Stomach (tissue), 19 donors: Measurements from ENCODE around the gene MAMLD1. TPM values are rescaled to one million over a fixed set of nuclear protein-coding genes. Genes with fewer than 3 reads are reported as not detected.
A peak's percentile ranks its signal among the peaks of the same experiment; 100 is the strongest.

Source experiments
- DNase-seq, 2 donors: peaks; one replicate each; pipeline versions ENCODE4 v3.0.0 to v3.0.0-alpha.2; 2013 to 2019
- H3K27ac ChIP-seq, 5 donors: fragments of 200-600 bp in 4 of 5; sonication (generic) in 4 of 5; one replicate each; pipeline ENCODE4 v1.5.1; 2013 to 2019; ENCODE audit warnings: mild to moderate bottlenecking in 1 of 5, moderate library complexity in 1 of 5
- H3K27me3 ChIP-seq, 3 donors: fragments of 200-600 bp; sonication (generic); one replicate each; pipeline ENCODE4 v1.5.1; 2017 to 2019; ENCODE audit warnings: mixed run types in 1 of 3
- H3K36me3 ChIP-seq, 4 donors: fragments of 200-600 bp; sonication (generic); 1 replicate in 3 of 4; 2 replicates in 1 of 4; pipeline ENCODE4 v1.5.1; 2016 to 2019
- H3K4me1 ChIP-seq, 4 donors: fragments of 200-600 bp; sonication (generic); one replicate each; pipeline ENCODE4 v1.5.1; 2016 to 2019
- H3K4me3 ChIP-seq, 4 donors: fragments of 200-600 bp; sonication (generic) in 3 of 4; one replicate each; pipeline ENCODE4 v1.5.1; 2016 to 2019; ENCODE audit warnings: mild to moderate bottlenecking in 1 of 4
- H3K9me3 ChIP-seq, 4 donors: fragments of 200-600 bp; sonication (generic); one replicate each; pipeline ENCODE4 v1.5.1; 2016 to 2019
- CTCF ChIP-seq, 7 experiments: fragments of 450-650 bp in 4 of 7; fragments of 200-600 bp in 3 of 7; sonication (generic) in 3 of 7; IDR thresholded peaks; one replicate each; pipeline ENCODE4 v1.5.1; 2016 to 2019; ENCODE audit warnings: antibody characterized with exemption in 7 of 7, control low read depth in 2 of 7, mild to moderate bottlenecking in 1 of 7
- EP300 ChIP-seq: sonication (generic); formaldehyde crosslinking; IDR thresholded peaks from one replicate; pipeline ENCODE4 v1.6.1; 2017; ENCODE audit warnings: antibody characterized with exemption
- POLR2A ChIP-seq, 4 donors: fragments of 450-650 bp; IDR thresholded peaks; one replicate each; pipeline ENCODE4 v1.6.1; 2016; ENCODE audit warnings: antibody characterized with exemption in 4 of 4, control low read depth in 2 of 4, mild to moderate bottlenecking in 1 of 4, moderate library complexity in 1 of 4
- POLR2AphosphoS5 ChIP-seq, 3 donors: sonication (generic); formaldehyde crosslinking; IDR thresholded peaks; one replicate each; pipeline ENCODE4 v1.6.1; 2016; ENCODE audit warnings: antibody characterized with exemption in 3 of 3
- WGBS, 5 donors: extraction: QIAGEN DNeasy Blood & Tissue Kit in 3 of 5; methylation state at CpG; one replicate each; pipeline versions ENCODE4 v1.1.5 to v1.1.7; 2013 to 2018; 5-methylcytosine and 5-hydroxymethylcytosine counted together
- intact Hi-C: fragments of 100-400 bp; cut with DNase I; formaldehyde crosslinking; loops from one replicate; pipeline ENCODE4 v1.15.1; 2023; ENCODE audit warnings: low total_unique reads
- long read RNA-seq, 10 donors: transcript quantifications; one replicate each; lab custom pipeline, GENCODE V29; 2026
- polyA plus RNA-seq, 3 donors: library from polyadenylated mRNA; stranded (reverse); fragments of 200-250 nt; gene quantifications; one replicate each; pipeline ENCODE4 v1.2.3, GENCODE V29; 2013
- total RNA-seq, 5 donors: library from RNA; depleted of rRNA; stranded (reverse); fragments of >200 nt; gene quantifications; one replicate each; pipeline versions ENCODE4 v1.1.0 to v1.2.3, GENCODE V29; 2014 to 2016
- donor health status: healthy with polysubstance abuse.
- donor health status: Bipolar disorder and iron deficiency.
- donor health status: healthy.

The MAMLD1 gene
- total RNA-seq (1 to 10 TPM in 3 of 5 donors, under 1 TPM in 1, not detected in 1; 0.73 to 6.4 (median 1.5) TPM), polyA plus RNA-seq (1 to 10 TPM; 1.1 to 1.8 (median 1.7) TPM)
- long read RNA-seq, donor 1, result 0 reads
- long read RNA-seq, donor 2, result 0 reads
- long read RNA-seq, donor 3, result 0 reads
- long read RNA-seq, donor 4, result 0 reads
- long read RNA-seq, donor 5, result 0 reads
- long read RNA-seq, donor 6, result 0 reads
- long read RNA-seq, donor 7, result 0 reads
- long read RNA-seq, donor 8, result 0 reads
- long read RNA-seq, donor 9, result 0 reads
- long read RNA-seq, donor 10, full-length matches to known transcripts, result 1 of 1 reads
- long read RNA-seq, donor 10, partial matches to known transcripts, result 0 of 1 reads
- long read RNA-seq, donor 10, other reads (novel, unspliced or antisense), result 0 of 1 reads

DNA sequence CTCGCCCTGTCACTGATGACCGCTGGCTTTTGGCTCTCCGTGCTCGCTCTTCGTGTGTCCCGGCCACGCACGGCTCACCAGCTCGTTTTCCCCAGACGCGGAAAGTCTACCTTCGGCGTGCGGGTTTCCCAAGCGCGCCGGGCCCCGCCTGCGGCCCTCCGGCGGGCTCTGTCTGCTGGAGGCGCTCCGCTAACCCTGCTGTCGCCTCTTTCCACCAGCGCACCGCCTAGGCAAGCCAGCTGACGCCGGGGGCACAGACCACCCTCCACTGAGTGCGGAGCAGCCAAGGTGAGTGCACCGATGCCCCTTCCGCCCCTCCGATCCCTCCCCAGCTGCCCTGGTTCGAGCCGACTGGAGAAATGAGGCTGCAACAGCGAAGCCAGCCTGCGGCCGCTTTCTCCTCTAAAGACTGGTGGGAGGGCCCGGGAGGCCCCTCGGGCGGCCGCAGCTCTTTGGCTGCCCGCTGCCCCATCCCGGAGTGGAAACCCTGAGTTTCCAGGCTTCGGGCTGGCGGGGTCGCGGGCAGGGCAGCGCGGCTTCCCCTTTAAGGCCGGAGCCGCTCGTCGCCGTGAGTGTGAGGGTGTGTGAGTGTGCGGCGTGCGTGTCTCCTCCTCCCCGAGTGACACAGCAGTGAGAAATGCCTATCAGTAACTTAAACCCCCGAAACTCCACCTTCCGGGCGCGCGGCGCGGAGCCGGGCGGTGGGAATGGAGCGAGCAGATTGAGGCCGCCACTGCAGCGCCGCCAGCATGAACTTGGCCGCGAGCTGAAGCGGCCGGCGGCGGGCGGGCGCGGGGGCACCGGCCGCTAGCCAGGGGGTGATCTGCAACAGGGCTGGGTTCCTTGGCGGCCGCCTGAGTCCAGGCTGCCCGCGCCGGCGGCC is at the start of gene MAMLD1:
Gene MAMLD1 (plus strand): TSS at position 719 of the 883 bp plus-strand sequence. CDS start 82,200 bp downstream, outside the sequence.
- intact Hi-C loops, result no loop called here
- H3K4me3 ChIP-seq, result peak within 1 kb of the TSS; percentile 55 to 67 (median 62)
- peaks cover 0 to 42% (median 24%) of the 10 kb centered on the region in 4 donors for H3K4me1 ChIP-seq
- H3K27ac ChIP-seq, result peak within 1 kb of the TSS; percentile 56 to 87 (median 85)
- H3K36me3 ChIP-seq, result no peaks in the 10 kb centered on the region
- WGBS, 5 donors, result 0 to 45% (median 11%) methylated on average over 8 to 88 of the region's 88 CpGs
- peak; percentile 70 to 87 for DNase-seq
- peak in 2 of 3 donors; percentile 58 to 70 for TF ChIP-seq POLR2AphosphoS5 (IDR thresholded peaks at IDR 0.05)
- TF ChIP-seq EP300, result no peak
- peaks cover 0 to 5% (median 0%) of the 10 kb centered on the region in 4 donors for H3K9me3 ChIP-seq
- peaks cover 0 to 28% (median 25%) of the 10 kb centered on the region in 3 donors for H3K27me3 ChIP-seq

GRCh38 chrX:150313514-150313913 is 49.6 kb upstream of the MAMLD1 start:
- WGBS, 5 donors, result 61 to 84% (median 76%) methylated on average over 5 of the region's 5 CpGs
- Histone ChIP-seq H3K36me3 (no peaks in the 10 kb centered on the region), H3K4me3 (no peak overlapping the region), H3K27ac (no peak overlapping the region), H3K27me3 (no peaks in the 10 kb centered on the region), H3K9me3 (no peaks in the 10 kb centered on the region), H3K4me1 (no peaks in the 10 kb centered on the region)
- intact Hi-C loops, result no loop called here
- TF ChIP-seq CTCF (IDR thresholded peaks at IDR 0.05), result no peak
- TF ChIP-seq POLR2AphosphoS5 (IDR thresholded peaks at IDR 0.05), result no peak
- TF ChIP-seq POLR2A (IDR thresholded peaks at IDR 0.05), result no peak
- TF ChIP-seq EP300, result no peak
- DNase-seq, result no peak

DNA sequence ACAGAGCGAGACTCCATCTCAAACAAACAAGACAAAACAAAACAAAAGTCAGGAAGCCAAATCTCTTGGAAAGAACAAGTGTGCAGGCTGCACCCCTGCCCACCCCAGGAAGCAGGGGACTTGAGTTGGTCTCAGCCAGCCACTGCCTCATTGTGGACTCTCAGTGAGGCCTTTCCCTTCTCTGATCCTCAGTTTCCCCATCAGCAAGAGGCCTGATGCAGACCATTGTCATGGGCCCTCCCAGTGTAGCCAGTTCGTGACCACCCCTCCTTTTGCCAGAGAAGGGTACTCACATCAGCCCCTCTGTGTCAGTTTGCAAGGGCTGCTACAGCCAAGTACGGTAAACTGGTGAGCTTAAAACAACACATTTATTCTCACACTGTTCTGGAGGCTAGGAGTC is 48.9 kb upstream of the MAMLD1 start:
- Histone ChIP-seq H3K9me3 (no peaks in the 10 kb centered on the region), H3K4me3 (no peak overlapping the region), H3K27ac (no peak overlapping the region), H3K27me3 (no peaks in the 10 kb centered on the region), H3K36me3 (no peaks in the 10 kb centered on the region), H3K4me1 (no peaks in the 10 kb centered on the region)
- TF ChIP-seq CTCF (IDR thresholded peaks at IDR 0.05) (no peak), POLR2A (IDR thresholded peaks at IDR 0.05) (no peak), EP300 (no peak), POLR2AphosphoS5 (IDR thresholded peaks at IDR 0.05) (no peak)
- 78 to 94% (median 89%) methylated on average over 3 of the region's 3 CpGs for WGBS, 5 donors
- no peak for DNase-seq
- intact Hi-C loops, result no loop called here

DNA sequence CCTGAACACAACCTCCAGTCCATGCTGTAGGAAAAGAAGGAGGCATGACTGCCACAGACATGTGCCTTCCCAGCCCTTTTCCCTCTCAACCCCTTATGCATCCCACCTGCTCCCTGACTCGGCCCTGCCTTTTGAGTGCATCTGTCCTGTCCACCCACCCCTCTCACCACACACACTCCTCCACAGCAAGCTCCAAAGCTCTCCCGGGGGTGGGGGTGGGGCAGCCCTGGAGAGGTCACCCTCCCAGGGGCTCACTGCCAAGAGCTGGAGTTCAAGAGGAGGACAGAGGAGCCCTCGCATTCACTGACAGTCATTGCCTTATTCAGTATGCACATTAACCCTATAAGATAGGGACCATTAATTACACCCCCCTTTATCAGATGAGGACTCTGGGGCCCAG is 46.6 kb upstream of the MAMLD1 start:
- TF ChIP-seq POLR2A (IDR thresholded peaks at IDR 0.05) (no peak), EP300 (no peak), CTCF (IDR thresholded peaks at IDR 0.05) (no peak), POLR2AphosphoS5 (IDR thresholded peaks at IDR 0.05) (no peak)
- Histone ChIP-seq H3K27ac (no peak overlapping the region), H3K27me3 (no peaks in the 10 kb centered on the region), H3K4me3 (no peak overlapping the region), H3K36me3 (no peaks in the 10 kb centered on the region), H3K9me3 (no peaks in the 10 kb centered on the region), H3K4me1 (no peaks in the 10 kb centered on the region)
- intact Hi-C loops, result no loop called here
- DNase-seq, result peak in 1 of 2 donors; percentile 42
- WGBS, 5 donors, result 18 to 39% (median 30%) methylated on average over 3 of the region's 3 CpGs; no CpG with 5 or more reads in 1 of the 5 donors
